ENCODE measurements around the gene CRYBG1. TPM values are rescaled to one million over a fixed set of nuclear protein-coding genes. Genes with fewer than 3 reads are reported as not detected.
A peak's percentile ranks its signal among the peaks of the same experiment; 100 is the strongest.

The CRYBG1 gene
- total RNA-seq, 1 donor from 2014 or later: 3.9 TPM

- H3K4me3 Mint-ChIP-seq (ENCODE audit: unreplicated experiment): no peak overlapping the region
- no peak for DNase-seq (ENCODE audit: low spot score)
- no peaks in the 10 kb centered on the region for H3K9me3 Mint-ChIP-seq (ENCODE audit: low read depth)
- no peaks in the 10 kb centered on the region for H3K36me3 Mint-ChIP-seq (ENCODE audit: low read depth)
- TF ChIP-seq CTCF (IDR thresholded peaks at IDR 0.05): peak; percentile 90
- no peak overlapping the region for H3K27ac Mint-ChIP-seq (ENCODE audit: unreplicated experiment)
- peaks cover 40% of the 10 kb centered on the region for H3K27me3 Mint-ChIP-seq (ENCODE audit: low read depth)
- no peaks in the 10 kb centered on the region for H3K4me1 Mint-ChIP-seq (ENCODE audit: low read depth)
Measured at GRCh38 chr6:106444777-106445507, 84.4 kb downstream of the CRYBG1 start.

GRCh38 chr6:106445508-106445878, 85.0 kb downstream of the CRYBG1 start:
- Mint-ChIP-seq H3K9me3 (ENCODE audit: low read depth) (no peaks in the 10 kb centered on the region), H3K4me3 (ENCODE audit: unreplicated experiment) (no peak overlapping the region), H3K4me1 (ENCODE audit: low read depth) (no peaks in the 10 kb centered on the region), H3K27me3 (ENCODE audit: low read depth) (peaks cover 34% of the 10 kb centered on the region), H3K27ac (ENCODE audit: unreplicated experiment) (no peak overlapping the region), H3K36me3 (ENCODE audit: low read depth) (no peaks in the 10 kb centered on the region)
- no peak for DNase-seq (ENCODE audit: low spot score)
- no peak for TF ChIP-seq CTCF (IDR thresholded peaks at IDR 0.05)

GRCh38 chr6:106446287-106446885, 85.9 kb downstream of the CRYBG1 start:
- Mint-ChIP-seq H3K27ac (ENCODE audit: unreplicated experiment) (no peak overlapping the region), H3K36me3 (ENCODE audit: low read depth) (no peaks in the 10 kb centered on the region), H3K27me3 (ENCODE audit: low read depth) (peaks cover 26% of the 10 kb centered on the region), H3K4me1 (ENCODE audit: low read depth) (peaks cover 8% of the 10 kb centered on the region), H3K9me3 (ENCODE audit: low read depth) (no peaks in the 10 kb centered on the region), H3K4me3 (ENCODE audit: unreplicated experiment) (no peak overlapping the region)
- DNase-seq (ENCODE audit: low spot score): no peak
- peak; percentile 88 for TF ChIP-seq CTCF (IDR thresholded peaks at IDR 0.05)

- H3K27ac Mint-ChIP-seq (ENCODE audit: unreplicated experiment): no peak overlapping the region
- no peak for TF ChIP-seq CTCF (IDR thresholded peaks at IDR 0.05)
- no peaks in the 10 kb centered on the region for H3K36me3 Mint-ChIP-seq (ENCODE audit: low read depth)
- H3K4me3 Mint-ChIP-seq (ENCODE audit: unreplicated experiment): no peak overlapping the region
- no peaks in the 10 kb centered on the region for H3K9me3 Mint-ChIP-seq (ENCODE audit: low read depth)
- H3K27me3 Mint-ChIP-seq (ENCODE audit: low read depth): peaks cover 21% of the 10 kb centered on the region
- DNase-seq (ENCODE audit: low spot score): no peak
- H3K4me1 Mint-ChIP-seq (ENCODE audit: low read depth): peaks cover 11% of the 10 kb centered on the region
Measured at GRCh38 chr6:106446983-106447382, 86.5 kb downstream of the CRYBG1 start.

- Mint-ChIP-seq H3K9me3 (ENCODE audit: low read depth) (no peaks in the 10 kb centered on the region), H3K27me3 (ENCODE audit: low read depth) (peaks cover 11% of the 10 kb centered on the region), H3K27ac (ENCODE audit: unreplicated experiment) (no peak overlapping the region), H3K4me3 (ENCODE audit: unreplicated experiment) (no peak overlapping the region), H3K36me3 (ENCODE audit: low read depth) (no peaks in the 10 kb centered on the region), H3K4me1 (ENCODE audit: low read depth) (peaks cover 16% of the 10 kb centered on the region)
- DNase-seq (ENCODE audit: low spot score): no peak
- no peak for TF ChIP-seq CTCF (IDR thresholded peaks at IDR 0.05)
Measured at GRCh38 chr6:106448000-106448426, 87.5 kb downstream of the CRYBG1 start.
